ENCODE measurements around the gene DBF4B. TPM values are rescaled to one million over a fixed set of nuclear protein-coding genes. Genes with fewer than 3 reads are reported as not detected.
A peak's percentile ranks its signal among the peaks of the same experiment; 100 is the strongest.

DBF4B gene
- total and polyA plus RNA-seq, 4 donors: 0.44 to 4.5 (median 1.0) TPM

- DNase-seq (ENCODE audit: low spot score): no peak
- H3K27me3 ChIP-seq (ENCODE audit: control insufficient read depth in 4 of 4, insufficient read depth in 4 of 4, low read length in 3 of 4): no peaks in the 10 kb centered on the region
- 81% methylated on average over 11 of the region's 11 CpGs for WGBS
- peak overlapping the region; percentile 10 to 70 for H3K27ac ChIP-seq (ENCODE audit: low read depth in 1 of 2, low read length in 2 of 2)
- no peak overlapping the region for H3K4me3 ChIP-seq (ENCODE audit: low read depth in 1 of 3, low read length in 3 of 3)
- TF ChIP-seq HNF4G (IDR thresholded peaks at IDR 0.05): no peak
- TF ChIP-seq, protein P1, sequence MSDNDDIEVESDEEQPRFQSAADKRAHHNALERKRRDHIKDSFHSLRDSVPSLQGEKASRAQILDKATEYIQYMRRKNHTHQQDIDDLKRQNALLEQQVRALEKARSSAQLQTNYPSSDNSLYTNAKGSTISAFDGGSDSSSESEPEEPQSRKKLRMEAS (IDR thresholded peaks at IDR 0.05): no peak
- TF ChIP-seq, protein P2, sequence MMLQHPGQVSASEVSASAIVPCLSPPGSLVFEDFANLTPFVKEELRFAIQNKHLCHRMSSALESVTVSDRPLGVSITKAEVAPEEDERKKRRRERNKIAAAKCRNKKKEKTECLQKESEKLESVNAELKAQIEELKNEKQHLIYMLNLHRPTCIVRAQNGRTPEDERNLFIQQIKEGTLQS (IDR thresholded peaks at IDR 0.05): no peak
- TF ChIP-seq REST (IDR thresholded peaks at IDR 0.05): no peak
- H3K9ac ChIP-seq (ENCODE audit: low read depth in 1 of 2, low read length in 2 of 2): no peak overlapping the region
- H3K36me3 ChIP-seq (ENCODE audit: control insufficient read depth in 4 of 4, insufficient read depth in 3 of 4, low read depth in 1 of 4, low read length in 3 of 4): no peaks in the 10 kb centered on the region
- peaks cover 0 to 9% (median 0%) of the 10 kb centered on the region in 4 donors for H3K4me1 ChIP-seq (ENCODE audit: control insufficient read depth in 4 of 4, insufficient read depth in 4 of 4, low read length in 3 of 4)
- H3K9me3 ChIP-seq (ENCODE audit: control insufficient read depth in 4 of 4, low read length in 3 of 4): no peaks in the 10 kb centered on the region
Observed at GRCh38 chr17:44797802-44798201, 89.3 kb downstream of the DBF4B start.

- peaks cover 0 to 9% (median 0%) of the 10 kb centered on the region in 4 donors for H3K4me1 ChIP-seq (ENCODE audit: control insufficient read depth in 4 of 4, insufficient read depth in 4 of 4, low read length in 3 of 4)
- no peaks in the 10 kb centered on the region for H3K27me3 ChIP-seq (ENCODE audit: control insufficient read depth in 4 of 4, insufficient read depth in 4 of 4, low read length in 3 of 4)
- DNase-seq (ENCODE audit: low spot score): no peak
- TF ChIP-seq HNF4A (conservative IDR thresholded peaks at IDR 0.05): peak in 1 of 2 donors; percentile 49
- TF ChIP-seq RXRA (IDR thresholded peaks at IDR 0.05): peak in 1 of 2 donors; percentile 12
- no peak for TF ChIP-seq FOXA2 (IDR thresholded peaks at IDR 0.05)
- H3K4me3 ChIP-seq (ENCODE audit: low read depth in 1 of 3, low read length in 3 of 3): no peak overlapping the region
- no peaks in the 10 kb centered on the region for H3K36me3 ChIP-seq (ENCODE audit: control insufficient read depth in 4 of 4, insufficient read depth in 3 of 4, low read depth in 1 of 4, low read length in 3 of 4)
- H3K9ac ChIP-seq (ENCODE audit: low read depth in 1 of 2, low read length in 2 of 2): no peak overlapping the region
- H3K9me3 ChIP-seq (ENCODE audit: control insufficient read depth in 4 of 4, low read length in 3 of 4): no peaks in the 10 kb centered on the region
- H3K27ac ChIP-seq (ENCODE audit: low read depth in 1 of 2, low read length in 2 of 2): peak overlapping the region; percentile 10 to 70
- WGBS: 53% methylated on average over 2 of the region's 2 CpGs
Observed at GRCh38 chr17:44798356-44798755, 89.9 kb downstream of the DBF4B start.

Small RNA genes lying within 50 kb of the gene (small RNA-seq; reads per million reads assigned to genes)
- gene RN7SL819P: not detected

Other genes with a start within 250 kb of the DBF4B start
- gene GPATCH8, start 205.3 kb upstream of the DBF4B start, total RNA-seq: 10 to 100 TPM in 1 of 2 donors, 1 to 10 TPM in 1; 8.4 to 21.8 TPM
- gene GPATCH8, start 205.3 kb upstream of the DBF4B start, polyA plus RNA-seq: 10 to 100 TPM in 1 of 2 donors, 1 to 10 TPM in 1; 4.2 to 11.4 TPM
- gene FZD2, start 151.2 kb upstream of the DBF4B start, total RNA-seq: under 1 TPM; 0.42 to 0.61 TPM
- under 1 TPM in 1 of 2 donors, not detected in 1; 0.37 TPM for gene FZD2, start 151.2 kb upstream of the DBF4B start, polyA plus RNA-seq
- not detected for gene MEIOC, start 52.2 kb upstream of the DBF4B start, total RNA-seq
- gene MEIOC, start 52.2 kb upstream of the DBF4B start, polyA plus RNA-seq: under 1 TPM in 1 of 2 donors, not detected in 1; 0.31 TPM
- gene CCDC43, start 18.9 kb upstream of the DBF4B start, total RNA-seq: 1 to 10 TPM; 7.7 to 8.6 TPM
- 1 to 10 TPM; 4.5 to 5.7 TPM for gene CCDC43, start 18.9 kb upstream of the DBF4B start, polyA plus RNA-seq
- gene ADAM11, start 50.3 kb downstream of the DBF4B start, total RNA-seq: 1 to 10 TPM in 1 of 2 donors, under 1 TPM in 1; 0.08 to 1.1 TPM
- under 1 TPM in 1 of 2 donors, not detected in 1; 0.06 TPM for gene ADAM11, start 50.3 kb downstream of the DBF4B start, polyA plus RNA-seq
- 1 to 10 TPM; 1.2 to 1.4 TPM for gene GJC1, start 121.6 kb downstream of the DBF4B start, total RNA-seq
- under 1 TPM; 0.17 to 0.37 TPM for gene GJC1, start 121.6 kb downstream of the DBF4B start, polyA plus RNA-seq
- gene HIGD1B, start 139.2 kb downstream of the DBF4B start, total RNA-seq: not detected
- gene HIGD1B, start 139.2 kb downstream of the DBF4B start, polyA plus RNA-seq: under 1 TPM; 0.28 to 0.43 TPM
- 10 to 100 TPM; 45.8 to 84.3 TPM for gene EFTUD2, start 190.8 kb downstream of the DBF4B start, total RNA-seq
- 10 to 100 TPM; 19.8 to 20.9 TPM for gene EFTUD2, start 190.8 kb downstream of the DBF4B start, polyA plus RNA-seq
- gene GFAP, start 206.8 kb downstream of the DBF4B start, total RNA-seq: under 1 TPM; 0.33 to 0.42 TPM
- under 1 TPM in 1 of 2 donors, not detected in 1; 0.24 TPM for gene GFAP, start 206.8 kb downstream of the DBF4B start, polyA plus RNA-seq
- 10 to 100 TPM in 1 of 2 donors, under 1 TPM in 1; under 0.01 to 11.9 TPM for gene KIF18B, start 239.1 kb downstream of the DBF4B start, total RNA-seq
- gene KIF18B, start 239.1 kb downstream of the DBF4B start, polyA plus RNA-seq: under 1 TPM; 0.10 to 0.87 TPM

All from liver (tissue), 10 donors.